Large intestine (tissue), 12 donors: ENCODE measurements around the gene HILPDA. TPM values are rescaled to one million over a fixed set of nuclear protein-coding genes. Genes with fewer than 3 reads are reported as not detected.

Source experiments
- DNase-seq, 2 donors: peaks; one replicate each; pipeline versions ENCODE4 v3.0.0 to v3.0.0-alpha.2; 2013
- H3K27ac ChIP-seq: one replicate; pipeline ENCODE4 v1.5.1; 2013; ENCODE audit warnings: low read length
- H3K27me3 ChIP-seq: 2 replicates; pipeline ENCODE4 v1.6.1; 2013; ENCODE audit warnings: low read length; ENCODE audit not compliant: control insufficient read depth, insufficient read depth
- H3K36me3 ChIP-seq: 2 replicates; pipeline ENCODE4 v1.6.1; 2013; ENCODE audit warnings: low read length; ENCODE audit not compliant: control insufficient read depth, insufficient read depth
- H3K4me1 ChIP-seq: one replicate; pipeline ENCODE4 v1.6.1; 2013; ENCODE audit warnings: low read length; ENCODE audit not compliant: control insufficient read depth, insufficient read depth
- H3K4me3 ChIP-seq: one replicate; pipeline ENCODE4 v1.5.1; 2013; ENCODE audit warnings: low read length
- H3K9me3 ChIP-seq: one replicate; pipeline ENCODE4 v1.6.1; 2013; ENCODE audit warnings: mild to moderate bottlenecking, low read depth, low read length, moderate library complexity; ENCODE audit not compliant: control insufficient read depth
- WGBS: methylation state at CpG from one replicate; pipeline ENCODE4 v1.1.5; 2013; ENCODE audit warnings: low lambda C conversion rate; ENCODE audit not compliant: insufficient coverage; 5-methylcytosine and 5-hydroxymethylcytosine counted together
- long read RNA-seq, 11 donors: transcript quantifications; one replicate each; lab custom pipeline, GENCODE V29; 2026
- polyA plus RNA-seq: library from polyadenylated mRNA; unstranded; fragments of 120-200 nt; gene quantifications from one replicate; pipeline ENCODE4 v1.2.1, GENCODE V29; 2013

HILPDA gene
- polyA plus RNA-seq: 17.3 TPM
- long read RNA-seq, donor 1, partial matches to known transcripts: 0 of 6 reads
- long read RNA-seq, donor 1, other reads (novel, unspliced or antisense): 0 of 6 reads
- long read RNA-seq, donor 2, transcript HILPDA-201 (2 exons, 1,349 nt): major isoform, 11 of 13 reads
- long read RNA-seq, donor 2, partial matches to known transcripts: 0 of 13 reads
- long read RNA-seq, donor 2, other reads (novel, unspliced or antisense): 0 of 13 reads
- long read RNA-seq, donor 3, transcript HILPDA-201 (2 exons, 1,349 nt): major isoform, 27 of 30 reads
- long read RNA-seq, donor 3, partial matches to known transcripts: 0 of 30 reads
- long read RNA-seq, donor 3, other reads (novel, unspliced or antisense): 0 of 30 reads
- long read RNA-seq, donor 4, partial matches to known transcripts: 0 of 1 reads
- long read RNA-seq, donor 4, other reads (novel, unspliced or antisense): 0 of 1 reads
- long read RNA-seq, donor 5, transcript HILPDA-201 (2 exons, 1,349 nt): major isoform, 6 of 6 reads
- long read RNA-seq, donor 5, partial matches to known transcripts: 0 of 6 reads
- long read RNA-seq, donor 5, other reads (novel, unspliced or antisense): 0 of 6 reads
- long read RNA-seq, donor 6, transcript HILPDA-201 (2 exons, 1,349 nt): major isoform, 9 of 10 reads
- long read RNA-seq, donor 6, partial matches to known transcripts: 0 of 10 reads
- long read RNA-seq, donor 6, other reads (novel, unspliced or antisense): 0 of 10 reads
- long read RNA-seq, donor 7, transcript HILPDA-201 (2 exons, 1,349 nt): major isoform, 9 of 9 reads
- long read RNA-seq, donor 7, partial matches to known transcripts: 0 of 9 reads
- long read RNA-seq, donor 7, other reads (novel, unspliced or antisense): 0 of 9 reads
- long read RNA-seq, donor 8, transcript HILPDA-201 (2 exons, 1,349 nt): major isoform, 22 of 24 reads
- long read RNA-seq, donor 8, partial matches to known transcripts: 0 of 24 reads
- long read RNA-seq, donor 8, other reads (novel, unspliced or antisense): 0 of 24 reads
- long read RNA-seq, donor 9, transcript HILPDA-201 (2 exons, 1,349 nt): major isoform, 14 of 14 reads
- long read RNA-seq, donor 9, partial matches to known transcripts: 0 of 14 reads
- long read RNA-seq, donor 9, other reads (novel, unspliced or antisense): 0 of 14 reads
- long read RNA-seq, donor 10, transcript HILPDA-201 (2 exons, 1,349 nt): major isoform, 18 of 19 reads
- long read RNA-seq, donor 10, partial matches to known transcripts: 0 of 19 reads
- long read RNA-seq, donor 10, other reads (novel, unspliced or antisense): 0 of 19 reads
- long read RNA-seq, donor 11, transcript HILPDA-201 (2 exons, 1,349 nt): major isoform, 6 of 11 reads
- long read RNA-seq, donor 11, transcript HILPDA-202 (2 exons, 785 nt): minor isoform, 5 of 11 reads
- long read RNA-seq, donor 11, partial matches to known transcripts: 0 of 11 reads
- long read RNA-seq, donor 11, other reads (novel, unspliced or antisense): 0 of 11 reads

- no CpG with 5 or more reads among the region's 64 CpGs for WGBS
- DNase-seq: peak; percentile 93 to 94
- H3K27me3 ChIP-seq: no peaks in the 10 kb centered on the region
- H3K9me3 ChIP-seq: no peaks in the 10 kb centered on the region
- H3K4me1 ChIP-seq: peaks cover 35% of the 10 kb centered on the region
- peak within 1 kb of the TSS; percentile 87 for H3K27ac ChIP-seq
- H3K36me3 ChIP-seq: peaks cover 6% of the 10 kb centered on the region
- peak within 1 kb of the TSS; percentile 81 for H3K4me3 ChIP-seq
Observed at GRCh38 chr7:128455543-128456254, at the start of gene HILPDA. Gene HILPDA, plus strand, starts transcription at chr7:128455878. Its CDS starts 1,391 bp downstream, at chr7:128457269.

DNA sequence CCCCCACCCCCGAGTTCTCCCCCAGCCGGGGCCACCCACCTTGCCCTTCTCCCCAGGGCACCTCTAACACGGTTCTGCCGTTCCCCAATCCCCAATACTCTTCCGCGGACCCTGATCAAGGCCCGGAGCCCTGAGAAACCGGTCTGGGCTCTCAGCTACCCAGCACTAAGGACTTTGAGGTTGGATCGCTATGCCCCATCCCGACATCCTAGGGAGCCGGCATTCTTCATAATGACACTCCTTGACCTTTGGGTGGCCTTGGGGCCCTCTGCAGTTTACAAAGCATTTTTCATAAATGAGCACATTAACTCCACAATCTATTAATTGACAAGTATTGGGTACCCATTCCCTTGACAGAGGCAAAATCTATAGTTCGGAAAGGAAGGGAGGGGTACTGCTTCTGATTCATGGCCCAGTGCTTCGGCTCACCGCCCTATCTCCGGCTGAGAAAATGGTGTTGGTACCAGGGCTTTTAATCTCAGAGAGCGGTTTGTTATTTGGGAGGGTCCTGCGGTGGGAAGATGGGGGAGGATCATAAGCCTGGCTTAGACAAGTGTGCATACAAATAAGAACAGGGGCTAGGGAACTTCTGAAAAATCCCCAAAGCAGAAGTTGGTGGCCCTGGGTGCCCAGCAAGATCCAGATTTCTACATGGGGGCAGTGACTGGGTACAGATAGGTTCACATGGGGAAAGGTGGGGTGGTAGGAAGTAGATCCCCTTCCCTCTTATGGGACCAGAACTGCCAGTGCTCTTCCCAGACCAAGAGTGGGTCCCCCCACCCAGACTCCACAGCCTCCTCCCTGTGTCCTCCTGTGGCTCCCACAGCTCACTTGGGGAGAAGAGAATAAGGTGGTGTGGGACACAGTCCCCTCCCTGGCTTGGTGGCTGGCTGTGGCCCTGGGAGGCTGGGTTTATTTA lies 49.1 kb upstream of the HILPDA start:
- no peaks in the 10 kb centered on the region for H3K9me3 ChIP-seq
- H3K4me1 ChIP-seq: peaks cover 15% of the 10 kb centered on the region
- peak in 1 of 2 donors; percentile 54 for DNase-seq
- peaks cover 24% of the 10 kb centered on the region for H3K27me3 ChIP-seq
- H3K27ac ChIP-seq: no peak overlapping the region
- H3K4me3 ChIP-seq: no peak overlapping the region
- no CpG with 5 or more reads among the region's 17 CpGs for WGBS
- peaks cover 2% of the 10 kb centered on the region for H3K36me3 ChIP-seq

- H3K9me3 ChIP-seq: no peaks in the 10 kb centered on the region
- peaks cover 24% of the 10 kb centered on the region for H3K27me3 ChIP-seq
- no CpG with 5 or more reads among the region's 7 CpGs for WGBS
- no peak for DNase-seq
- peaks cover 2% of the 10 kb centered on the region for H3K36me3 ChIP-seq
- H3K4me1 ChIP-seq: peaks cover 15% of the 10 kb centered on the region
- H3K27ac ChIP-seq: no peak overlapping the region
- H3K4me3 ChIP-seq: no peak overlapping the region
Observed at GRCh38 chr7:128407233-128407589, 48.5 kb upstream of the HILPDA start.

DNA sequence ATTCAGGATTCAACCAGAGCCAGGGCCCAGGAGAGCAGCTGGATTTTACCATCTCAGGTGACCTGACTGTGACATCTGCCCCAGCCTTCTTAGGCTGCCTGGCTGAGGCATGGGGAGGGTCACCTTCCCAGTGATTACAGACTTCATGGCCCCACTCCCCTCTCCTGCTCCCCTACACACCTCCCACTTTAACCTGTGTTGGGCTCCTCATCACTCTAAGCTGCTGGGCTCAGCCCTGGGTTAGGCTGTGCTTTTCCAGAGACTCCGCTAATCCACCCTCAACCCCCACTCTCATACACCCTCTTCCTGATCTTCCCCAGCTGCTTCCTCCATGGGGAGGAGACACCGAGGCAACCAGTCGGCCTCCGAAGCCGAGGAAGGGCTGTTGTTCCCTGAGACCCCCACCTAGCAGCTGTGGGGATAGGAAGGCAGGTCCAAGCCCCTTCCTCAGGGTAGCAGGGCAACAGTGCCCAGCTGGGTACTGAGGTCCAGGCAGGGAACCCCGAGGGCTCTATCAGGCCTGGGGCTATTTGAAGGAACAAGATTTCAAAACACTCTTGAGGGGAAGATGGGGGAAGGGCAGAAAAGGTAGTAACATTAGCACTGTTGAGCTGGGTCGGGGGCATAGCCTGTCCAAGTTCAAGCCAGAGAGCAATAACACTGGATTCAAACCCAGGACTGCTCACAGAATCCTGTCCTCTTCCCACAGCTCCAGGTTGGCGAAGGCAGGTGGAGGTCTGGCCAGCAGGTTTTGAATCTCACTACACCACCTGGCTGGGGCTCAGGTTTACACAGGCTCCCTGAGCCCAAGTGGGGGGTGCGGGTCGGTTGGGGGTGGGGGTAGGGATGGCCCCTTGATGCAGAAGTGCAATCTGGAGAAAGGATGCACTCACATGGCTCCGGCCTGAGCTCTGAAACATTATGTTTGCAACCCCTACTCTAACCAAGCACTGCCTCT lies 47.6 kb upstream of the HILPDA start:
- peaks cover 15% of the 10 kb centered on the region for H3K4me1 ChIP-seq
- DNase-seq: no peak
- H3K9me3 ChIP-seq: no peaks in the 10 kb centered on the region
- no peak overlapping the region for H3K27ac ChIP-seq
- peaks cover 24% of the 10 kb centered on the region for H3K27me3 ChIP-seq
- H3K36me3 ChIP-seq: no peaks in the 10 kb centered on the region
- H3K4me3 ChIP-seq: no peak overlapping the region
- no CpG with 5 or more reads among the region's 11 CpGs for WGBS

- WGBS: no CpG with 5 or more reads among the region's 25 CpGs
- Histone ChIP-seq H3K4me3 (peak overlapping the region; percentile 47), H3K9me3 (no peaks in the 10 kb centered on the region), H3K27ac (no peak overlapping the region), H3K27me3 (peaks cover 24% of the 10 kb centered on the region), H3K4me1 (peaks cover 15% of the 10 kb centered on the region), H3K36me3 (no peaks in the 10 kb centered on the region)
- no peak for DNase-seq
Observed at GRCh38 chr7:128408709-128409595, 46.7 kb upstream of the HILPDA start.

DNA sequence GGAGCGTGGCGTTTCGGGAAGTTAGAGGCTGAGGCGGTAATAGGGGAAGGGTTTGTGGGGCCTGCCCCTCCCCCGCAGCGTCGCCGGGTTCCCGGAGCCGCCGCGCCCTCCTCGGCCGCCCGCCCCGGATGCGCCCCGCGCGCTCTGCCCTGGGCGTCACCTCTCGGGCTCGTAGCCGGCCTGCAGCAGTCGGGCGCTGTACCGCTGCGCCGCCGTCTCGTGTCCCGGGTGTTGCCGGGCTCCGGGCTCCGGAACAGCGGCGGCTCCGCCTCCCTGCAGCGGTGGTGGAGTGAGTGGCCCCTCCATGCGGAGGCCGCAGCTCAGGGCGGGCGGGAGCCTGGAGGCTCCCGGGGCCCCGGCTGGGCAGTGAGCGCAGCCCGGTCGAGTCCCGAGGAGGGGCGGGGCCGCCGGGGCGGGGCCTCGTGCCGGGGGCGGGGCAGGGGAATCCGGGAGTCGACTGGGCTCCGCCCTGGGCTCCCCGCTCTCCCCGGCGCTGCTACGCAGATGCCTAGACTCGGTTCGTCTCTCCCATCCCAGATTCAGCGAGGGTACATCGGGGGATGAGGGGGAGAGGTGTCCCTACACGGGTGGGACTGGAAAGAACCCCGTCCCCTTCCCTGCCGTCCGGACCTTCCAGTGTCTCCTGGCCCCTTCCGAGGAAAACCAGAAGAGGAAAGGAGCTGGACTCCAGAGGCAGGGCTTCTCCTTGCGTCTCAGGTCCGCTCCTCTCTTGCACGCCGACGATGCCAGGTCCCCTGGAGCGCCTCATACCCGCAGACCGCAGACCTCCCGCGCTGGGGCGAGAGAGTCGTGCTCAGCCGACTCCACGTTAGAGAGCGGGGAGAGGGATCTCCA lies 45.9 kb upstream of the HILPDA start, which contains the start of gene IMPDH1:
IMPDH1 (minus strand) TSS at position 387 of the 855 bp plus-strand sequence; CDS start at position 306, 81 bp downstream.
- peaks cover 24% of the 10 kb centered on the region for H3K27me3 ChIP-seq
- WGBS: no CpG with 5 or more reads among the region's 87 CpGs
- peaks cover 14% of the 10 kb centered on the region for H3K4me1 ChIP-seq
- H3K36me3 ChIP-seq: no peaks in the 10 kb centered on the region
- peak within 1 kb of the TSS; percentile 73 for H3K4me3 ChIP-seq
- H3K9me3 ChIP-seq: no peaks in the 10 kb centered on the region
- peak within 1 kb of the TSS; percentile 57 for H3K27ac ChIP-seq
- peak; percentile 69 to 91 for DNase-seq

- no peaks in the 10 kb centered on the region for H3K36me3 ChIP-seq
- DNase-seq: peak in 1 of 2 donors; percentile 37
- H3K4me1 ChIP-seq: peaks cover 9% of the 10 kb centered on the region
- H3K9me3 ChIP-seq: no peaks in the 10 kb centered on the region
- WGBS: no CpG with 5 or more reads among the region's 6 CpGs
- peak overlapping the region; percentile 73 for H3K4me3 ChIP-seq
- peak overlapping the region; percentile 57 for H3K27ac ChIP-seq
- H3K27me3 ChIP-seq: peaks cover 21% of the 10 kb centered on the region
Observed at GRCh38 chr7:128410451-128410753, 45.3 kb upstream of the HILPDA start.
